Uterus (tissue), 2 donors: ENCODE results near the gene SLC38A10.
A peak's percentile ranks its signal among the peaks of the same experiment; 100 is the strongest.

ENCODE experiments used
- POLR2A ChIP-seq, 2 donors: fragments of 450-650 bp; IDR thresholded peaks; one replicate each; pipeline ENCODE4 v1.6.1; 2016; ENCODE audit warnings: antibody characterized with exemption in 2 of 2, mild to moderate bottlenecking in 1 of 2, moderate library complexity in 1 of 2
- TF ChIP-seq, protein P1 (sequence below), 4 experiments: fragments of 200-600 bp in 2 of 4; fragments of 450-650 bp in 2 of 4; sonication (generic) in 2 of 4; IDR thresholded peaks; one replicate each; pipeline ENCODE4 v1.5.1; 2016 to 2019; ENCODE audit warnings: antibody characterized with exemption in 4 of 4, mild to moderate bottlenecking in 2 of 4, moderate library complexity in 1 of 4

DNA sequence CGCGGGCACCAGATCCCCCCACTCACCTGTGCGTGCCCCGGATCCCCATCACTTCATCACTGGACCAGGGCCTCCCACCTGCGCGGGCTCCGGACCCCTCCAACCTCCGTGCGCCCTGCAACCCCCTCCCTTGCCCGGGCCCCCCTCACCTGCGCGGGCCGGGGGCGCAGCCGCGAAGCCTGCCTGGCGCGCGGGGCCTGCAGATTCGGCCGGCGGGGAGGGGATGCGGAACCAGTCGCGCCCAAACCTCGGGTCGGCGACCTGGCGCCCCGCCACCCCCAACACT lies 72.5 kb downstream of the SLC38A10 start:
- TF ChIP-seq POLR2A (IDR thresholded peaks at IDR 0.05) = no peak
- TF ChIP-seq, protein P1, sequence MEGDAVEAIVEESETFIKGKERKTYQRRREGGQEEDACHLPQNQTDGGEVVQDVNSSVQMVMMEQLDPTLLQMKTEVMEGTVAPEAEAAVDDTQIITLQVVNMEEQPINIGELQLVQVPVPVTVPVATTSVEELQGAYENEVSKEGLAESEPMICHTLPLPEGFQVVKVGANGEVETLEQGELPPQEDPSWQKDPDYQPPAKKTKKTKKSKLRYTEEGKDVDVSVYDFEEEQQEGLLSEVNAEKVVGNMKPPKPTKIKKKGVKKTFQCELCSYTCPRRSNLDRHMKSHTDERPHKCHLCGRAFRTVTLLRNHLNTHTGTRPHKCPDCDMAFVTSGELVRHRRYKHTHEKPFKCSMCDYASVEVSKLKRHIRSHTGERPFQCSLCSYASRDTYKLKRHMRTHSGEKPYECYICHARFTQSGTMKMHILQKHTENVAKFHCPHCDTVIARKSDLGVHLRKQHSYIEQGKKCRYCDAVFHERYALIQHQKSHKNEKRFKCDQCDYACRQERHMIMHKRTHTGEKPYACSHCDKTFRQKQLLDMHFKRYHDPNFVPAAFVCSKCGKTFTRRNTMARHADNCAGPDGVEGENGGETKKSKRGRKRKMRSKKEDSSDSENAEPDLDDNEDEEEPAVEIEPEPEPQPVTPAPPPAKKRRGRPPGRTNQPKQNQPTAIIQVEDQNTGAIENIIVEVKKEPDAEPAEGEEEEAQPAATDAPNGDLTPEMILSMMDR (IDR thresholded peaks at IDR 0.05) = peak in 1 of 4 experiments; percentile 3
